HG02981 (cell line): ENCODE data around the gene PSMD6.

Source experiments
- ATAC-seq: cut with Tn5 transposase; IDR thresholded peaks from one replicate; pipeline ENCODE4 v1.9.1; 2021; ENCODE audit warnings: mild to moderate bottlenecking, moderate library complexity; ENCODE audit not compliant: unreplicated experiment

The PSMD6 gene

DNA sequence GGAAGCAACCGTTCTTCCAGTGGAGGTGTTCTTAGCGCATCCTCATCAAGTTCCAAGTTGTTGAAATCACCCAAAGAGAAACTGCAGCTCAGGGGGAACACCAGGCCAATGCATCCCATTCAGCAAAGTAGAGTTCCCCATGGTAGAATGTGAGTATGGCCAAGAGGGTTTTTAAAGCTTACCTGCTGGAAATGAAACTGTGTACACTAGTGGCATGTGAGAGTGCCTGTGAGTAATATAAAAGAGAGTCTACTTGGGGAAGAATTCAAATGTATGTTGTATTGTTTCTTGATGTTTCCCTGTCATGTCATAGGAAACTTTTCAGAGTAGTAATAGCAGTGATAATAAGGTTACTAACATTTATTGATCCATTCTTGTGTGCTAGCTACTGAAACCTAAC lies 43.3 kb downstream of the PSMD6 start:
- ATAC-seq: no peak

DNA sequence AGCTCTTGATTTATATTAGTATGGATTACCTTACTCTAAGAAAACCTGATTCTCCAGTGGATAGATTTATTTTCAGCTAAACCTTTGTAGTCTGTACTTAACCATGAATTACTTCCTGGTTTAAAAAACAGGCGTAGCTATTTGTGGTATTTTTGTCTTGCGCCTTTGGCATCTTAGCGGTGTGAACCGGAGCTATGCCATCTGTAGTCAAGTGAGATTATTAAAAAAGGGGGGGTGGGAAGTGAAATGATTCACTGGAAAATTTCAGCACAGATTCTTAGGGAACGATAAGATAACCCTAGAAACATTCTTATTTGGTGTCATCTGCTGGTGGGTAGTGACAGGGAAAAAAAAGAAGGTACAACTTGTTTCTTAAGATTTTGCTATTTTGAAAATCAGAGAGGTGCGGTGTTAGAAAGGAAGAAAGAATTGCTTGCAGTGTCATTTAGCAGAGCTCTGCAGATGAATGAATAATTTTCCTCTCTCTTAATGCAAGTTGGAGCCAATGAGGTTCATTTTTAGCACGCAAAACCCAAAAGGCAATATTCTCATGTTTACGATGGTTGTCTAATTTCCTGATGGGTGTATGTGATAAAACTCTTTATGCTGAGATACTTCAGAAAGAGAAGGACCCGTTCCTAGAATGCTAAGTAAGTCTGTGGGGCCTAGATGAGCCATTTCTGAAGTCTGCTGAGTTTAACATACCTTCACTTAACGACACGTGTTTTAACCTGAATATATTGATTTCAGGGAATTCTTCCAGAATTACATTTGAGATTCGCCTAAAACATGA lies 44.0 kb downstream of the PSMD6 start:
- no peak for ATAC-seq

DNA sequence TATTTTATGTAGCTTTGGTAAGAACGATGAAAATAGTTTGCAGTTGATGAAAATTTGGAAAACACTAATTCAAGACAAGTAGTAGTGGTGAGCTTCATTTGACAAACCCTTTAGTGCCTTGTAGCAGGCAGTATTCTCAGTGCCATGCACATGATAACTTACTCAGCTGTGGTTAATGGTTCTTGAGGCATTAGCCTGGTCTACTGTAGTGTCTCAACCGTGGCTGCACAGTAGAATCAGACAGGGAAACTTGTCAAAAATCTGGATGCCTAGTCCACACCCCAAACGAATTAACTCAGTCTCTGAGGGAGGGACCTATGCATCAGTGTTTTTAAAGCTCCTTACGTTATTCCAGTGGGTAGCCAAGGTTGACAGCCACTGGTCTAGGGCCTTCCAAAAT lies 45.4 kb downstream of the PSMD6 start:
- ATAC-seq: no peak

DNA sequence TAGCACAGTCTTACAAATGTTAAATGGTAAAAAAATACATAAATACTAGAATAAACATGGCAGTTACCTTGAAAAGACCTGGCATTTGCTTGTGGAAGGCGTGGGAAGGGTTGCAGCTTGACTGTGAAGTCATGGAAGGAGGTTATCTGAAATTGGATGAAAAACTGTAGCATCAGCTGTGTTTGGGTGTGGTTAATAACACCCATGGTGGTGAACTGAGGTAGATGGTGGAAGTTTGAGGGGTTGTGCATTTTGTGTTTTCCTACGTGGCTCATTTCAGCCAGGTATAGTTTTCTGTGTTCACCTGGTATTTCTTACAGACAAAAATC lies 46.5 kb downstream of the PSMD6 start:
- ATAC-seq: no peak

DNA sequence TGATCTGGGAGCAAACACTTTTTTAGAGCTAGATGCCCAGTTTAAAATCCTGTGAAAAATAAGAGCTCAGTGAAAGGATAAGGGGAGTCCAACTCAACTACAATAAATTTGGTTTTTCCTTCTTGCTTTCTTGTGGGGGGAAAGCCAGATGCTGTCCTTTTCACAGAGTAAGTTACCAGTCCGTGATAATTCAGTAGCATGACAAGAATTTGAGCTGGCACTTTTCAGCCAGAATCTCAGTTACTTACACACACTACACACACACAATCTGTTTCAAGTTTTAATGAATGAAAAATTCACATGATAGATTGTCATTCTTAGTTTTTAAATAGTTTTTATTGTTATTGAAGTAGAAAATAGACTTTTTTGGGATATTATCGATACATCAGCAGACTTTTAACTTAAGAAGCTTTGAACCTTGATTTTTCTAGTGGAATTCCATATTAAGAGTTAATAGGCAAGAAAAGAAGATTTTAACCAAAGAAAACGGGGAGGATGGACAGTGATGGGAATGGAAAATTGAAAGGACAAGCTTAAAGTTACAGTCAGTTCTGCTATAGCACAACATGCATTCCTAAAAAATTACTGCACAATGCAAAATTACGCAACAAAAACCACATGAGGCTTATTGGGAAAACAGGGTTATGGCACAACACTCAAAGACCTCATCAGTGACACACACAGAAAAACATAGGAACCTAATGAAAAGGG lies 47.0 kb downstream of the PSMD6 start:
- no peak for ATAC-seq

DNA sequence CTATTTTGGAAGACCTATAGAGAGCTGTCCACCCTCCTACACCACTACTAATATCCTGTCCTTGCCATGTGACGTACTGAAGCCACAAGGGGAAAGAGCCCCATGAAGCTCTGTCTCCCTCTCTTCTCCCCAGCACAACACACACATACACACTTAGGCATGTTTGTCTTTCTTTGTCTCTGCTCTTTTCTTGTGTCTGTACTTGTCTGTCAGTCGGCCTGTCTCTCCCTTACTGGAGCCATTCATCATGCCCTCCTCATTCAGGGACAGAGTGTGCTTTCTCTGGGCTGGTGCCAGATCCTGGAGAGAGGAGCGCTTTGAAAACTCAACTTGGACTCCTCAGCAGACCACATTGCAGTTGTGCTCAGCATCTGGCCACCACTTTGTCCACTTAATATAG lies 47.6 kb downstream of the PSMD6 start:
- ATAC-seq: no peak

DNA sequence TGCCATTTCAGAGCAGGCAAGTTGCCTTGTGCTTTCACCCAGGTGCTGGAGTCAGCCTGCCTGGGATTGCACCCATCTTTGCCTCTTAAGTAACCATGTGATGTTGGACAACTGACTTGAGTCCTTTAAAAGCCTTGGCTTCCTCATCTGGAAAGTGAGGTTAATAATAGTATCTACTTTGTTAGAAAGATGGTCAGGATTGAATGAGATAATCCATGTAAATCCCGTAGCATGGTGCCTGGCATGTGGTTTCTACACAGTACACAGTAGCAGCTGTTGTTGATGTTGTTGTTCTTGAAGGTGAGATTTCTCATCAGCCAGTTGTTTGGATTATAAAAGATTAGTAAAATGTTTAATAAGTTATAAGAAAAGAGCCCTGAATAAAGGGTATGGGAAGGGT lies 48.8 kb downstream of the PSMD6 start:
- ATAC-seq: no peak

DNA sequence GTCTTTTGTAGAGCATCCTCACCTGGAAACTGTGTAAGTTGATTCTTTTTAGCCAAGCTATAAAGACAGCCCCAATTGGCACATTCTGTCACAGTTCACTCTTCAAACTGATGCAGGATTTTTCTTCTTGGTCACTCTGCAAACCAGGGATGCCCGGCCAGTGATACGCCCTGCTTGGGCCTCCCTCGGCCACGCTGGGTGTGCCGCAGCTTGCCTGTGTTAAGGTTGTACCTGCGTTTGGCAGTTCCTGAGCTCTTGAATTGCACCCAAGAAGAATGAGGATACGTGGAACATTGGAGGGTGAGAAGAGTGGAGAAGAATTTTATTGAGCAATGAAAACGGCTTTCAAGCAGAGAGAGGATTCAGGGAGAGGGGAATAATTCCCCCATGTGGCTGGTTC lies 49.9 kb downstream of the PSMD6 start:
- ATAC-seq: no peak

DNA sequence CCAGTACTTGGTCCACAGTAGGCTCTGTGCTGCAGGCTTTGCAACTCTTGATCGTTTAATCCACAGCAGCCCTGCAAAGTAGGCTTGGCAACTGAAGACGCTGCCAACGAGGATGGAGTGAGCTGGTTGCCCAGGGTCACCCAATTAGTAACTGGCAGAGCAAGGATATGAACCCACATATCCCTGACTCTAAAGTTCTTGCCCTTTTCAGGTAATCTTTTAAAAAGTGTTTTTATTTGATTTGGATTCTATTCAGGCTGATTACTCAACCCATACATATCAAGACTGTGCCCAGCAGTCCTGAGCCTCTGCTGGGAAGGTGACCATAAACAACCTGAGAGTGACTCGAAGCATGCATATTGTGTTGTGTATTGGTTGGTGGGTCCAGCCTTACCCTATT lies 50.3 kb downstream of the PSMD6 start:
- no peak for ATAC-seq

DNA sequence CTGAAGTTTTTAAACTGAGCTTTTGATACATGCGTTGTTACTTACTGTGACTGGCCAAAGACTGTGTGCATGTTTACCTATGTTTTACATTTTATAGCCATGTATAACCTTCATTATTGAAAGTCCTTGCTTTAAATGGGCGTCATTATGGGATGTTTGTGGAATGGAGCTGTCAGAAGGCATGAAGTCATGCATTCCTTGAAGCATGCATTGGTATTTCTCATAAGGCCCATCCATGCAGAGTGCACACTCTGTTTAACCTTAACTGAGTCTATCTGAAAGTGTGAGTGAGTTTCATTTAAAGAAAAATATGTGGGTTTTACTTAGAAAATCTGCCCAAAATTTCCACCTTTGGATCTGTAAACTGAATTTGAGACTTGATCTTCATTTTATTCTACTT lies 51.1 kb downstream of the PSMD6 start:
- no peak for ATAC-seq

DNA sequence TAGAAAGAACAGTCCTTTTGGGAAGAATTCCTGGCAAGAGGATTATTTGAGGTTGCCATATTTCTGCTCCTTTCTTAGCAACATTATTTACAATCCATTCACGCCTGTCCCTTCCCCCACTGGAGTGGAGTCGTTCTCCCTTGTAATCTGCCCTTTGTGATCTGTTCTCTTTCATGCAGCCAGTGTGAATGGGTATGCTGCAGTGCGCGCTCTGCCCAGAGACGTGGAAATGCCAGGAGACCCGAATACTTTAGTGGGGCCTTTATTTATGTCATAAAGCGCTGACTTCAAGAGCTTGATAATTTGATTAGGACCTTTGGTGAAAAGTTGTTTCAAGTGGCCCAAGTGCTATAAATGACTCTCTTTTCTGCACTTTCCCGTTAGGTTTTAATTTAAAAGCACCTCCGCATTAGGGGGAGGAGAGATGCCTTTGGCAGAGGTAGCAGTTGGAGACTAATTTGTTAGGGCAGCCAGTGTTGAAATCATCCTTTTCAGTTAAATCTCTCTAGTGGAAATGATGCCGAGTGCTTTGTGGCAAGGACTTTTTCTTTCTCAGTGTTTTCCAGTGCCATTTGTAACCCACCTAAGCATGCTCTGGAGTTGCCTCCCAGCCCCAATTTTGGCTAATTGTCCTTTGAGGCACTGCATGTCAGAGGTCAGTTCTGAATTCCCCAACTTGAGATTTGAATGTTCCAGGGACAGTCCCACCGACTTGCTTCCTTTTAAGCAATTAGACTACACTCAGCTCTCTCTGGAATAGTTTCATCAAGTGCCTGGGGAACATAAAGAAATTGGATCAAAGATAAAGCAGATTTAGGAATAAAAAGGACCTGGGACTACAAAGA lies 52.4 kb downstream of the PSMD6 start:
- no peak for ATAC-seq

DNA sequence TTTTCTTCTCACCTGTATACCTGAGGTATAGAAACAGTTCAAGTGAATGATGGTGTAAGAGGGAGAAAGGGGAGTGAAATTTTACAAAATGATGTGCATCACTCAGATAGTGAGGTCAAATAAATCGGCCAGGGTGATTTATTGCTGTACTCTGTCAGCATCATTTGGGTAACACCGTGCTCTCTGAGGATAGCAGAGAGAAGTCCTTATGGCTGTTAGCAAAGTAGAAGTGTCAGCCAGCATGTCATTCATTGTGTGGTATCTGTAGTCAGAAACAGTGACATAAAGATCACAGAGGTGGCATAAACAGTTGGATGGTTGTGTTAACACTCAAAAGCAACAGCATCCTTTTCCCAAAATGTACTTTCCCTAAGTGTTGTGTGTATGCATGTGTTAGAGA lies 53.4 kb downstream of the PSMD6 start:
- ATAC-seq: no peak

DNA sequence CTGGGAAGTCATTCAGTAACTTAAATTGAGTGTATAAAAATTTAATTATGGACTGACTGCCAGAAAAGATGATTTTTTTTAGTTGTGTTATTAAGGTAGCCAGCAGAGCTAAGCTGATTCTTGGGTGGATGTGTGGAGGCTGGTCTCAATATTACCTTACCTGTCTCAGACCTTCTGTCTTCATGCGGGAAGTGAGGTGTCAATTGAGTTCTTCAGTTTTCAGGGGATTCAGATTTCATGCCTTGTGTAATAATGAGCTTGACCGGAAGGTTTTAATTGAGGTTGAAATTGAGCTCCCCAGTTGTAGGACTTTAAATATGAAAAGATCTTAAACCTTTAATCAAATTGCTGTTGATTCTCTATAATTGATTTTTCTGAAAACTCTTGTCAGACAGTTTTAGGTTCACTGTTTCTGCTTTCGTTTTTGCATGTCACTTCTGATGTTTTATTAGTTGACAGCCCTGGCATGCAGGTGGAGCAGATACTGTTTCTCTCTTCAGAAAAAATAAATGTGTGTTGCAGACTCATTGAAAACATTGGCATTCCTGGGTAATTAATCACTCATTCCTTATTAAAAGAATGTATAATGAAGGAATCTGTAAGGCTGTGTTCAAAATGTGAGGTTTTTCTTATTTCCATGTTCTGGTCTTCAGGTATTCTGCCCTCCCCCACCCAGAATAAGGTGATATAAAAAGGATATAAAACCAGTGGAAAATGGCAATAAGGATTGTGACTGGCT lies 54.5 kb downstream of the PSMD6 start:
- peak; percentile 29 for ATAC-seq

DNA sequence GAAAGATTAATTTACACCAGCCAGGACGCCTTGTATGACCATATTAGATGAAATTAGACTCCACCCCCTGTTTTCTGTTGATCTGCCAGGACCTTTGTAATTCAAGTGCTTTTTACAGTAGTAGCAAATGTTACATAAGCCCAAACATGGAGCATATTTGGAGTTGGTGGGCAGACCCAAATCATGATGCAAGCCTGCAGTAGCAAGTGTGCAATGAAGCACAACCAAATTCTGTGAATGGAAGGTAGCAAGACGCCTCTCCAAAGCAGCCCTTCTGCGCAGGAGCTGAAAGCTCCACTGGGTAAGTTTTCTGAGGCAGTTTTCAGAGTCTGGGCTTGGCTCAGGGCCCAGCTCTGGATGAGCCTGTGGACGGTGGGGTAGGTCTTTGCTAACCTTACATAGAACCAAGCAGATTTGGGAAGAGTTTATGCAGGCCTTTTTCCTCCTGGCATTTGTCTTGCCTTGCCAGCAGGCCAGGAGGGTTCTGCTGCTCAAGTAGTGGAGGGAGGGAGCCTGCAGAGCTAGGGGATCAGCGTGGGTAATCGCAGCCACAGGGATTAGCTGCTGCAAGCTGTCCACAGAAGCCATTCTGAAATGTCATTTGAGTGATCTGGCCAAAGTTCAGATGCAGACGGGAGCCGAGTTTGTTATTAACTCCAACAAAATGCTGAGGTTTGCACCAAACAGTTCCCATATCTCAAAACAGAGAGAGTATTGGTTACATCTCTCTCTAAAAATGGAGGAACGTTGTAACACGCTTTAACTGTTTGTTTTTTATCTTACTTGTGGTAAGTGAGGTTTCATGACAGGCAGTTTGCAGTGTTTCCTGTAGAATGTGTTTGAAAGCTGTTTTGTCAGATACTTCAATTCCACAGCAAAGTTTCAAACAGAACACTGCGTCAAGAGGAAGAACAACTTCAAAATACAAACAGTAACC lies 55.4 kb downstream of the PSMD6 start:
- ATAC-seq: peak; percentile 62

DNA sequence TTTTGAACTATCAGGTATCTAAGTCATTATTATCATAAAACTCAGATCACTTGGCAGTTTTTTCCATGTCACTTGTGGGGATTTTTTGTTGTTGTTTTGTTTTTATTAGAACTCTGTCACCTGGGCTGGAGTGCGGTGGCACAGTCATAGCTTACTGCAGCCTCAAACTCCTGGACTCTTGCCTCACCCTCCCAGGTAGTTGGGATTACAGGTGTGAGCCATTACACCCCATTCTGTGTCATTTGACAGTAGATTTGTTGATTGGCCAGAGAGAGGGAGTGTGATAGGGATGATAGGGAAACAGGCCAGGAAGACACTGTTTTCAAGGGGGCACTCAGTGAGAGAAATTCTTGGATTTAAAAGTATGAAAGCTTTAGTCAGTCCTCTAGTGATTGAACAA lies 56.4 kb downstream of the PSMD6 start:
- no peak for ATAC-seq

DNA sequence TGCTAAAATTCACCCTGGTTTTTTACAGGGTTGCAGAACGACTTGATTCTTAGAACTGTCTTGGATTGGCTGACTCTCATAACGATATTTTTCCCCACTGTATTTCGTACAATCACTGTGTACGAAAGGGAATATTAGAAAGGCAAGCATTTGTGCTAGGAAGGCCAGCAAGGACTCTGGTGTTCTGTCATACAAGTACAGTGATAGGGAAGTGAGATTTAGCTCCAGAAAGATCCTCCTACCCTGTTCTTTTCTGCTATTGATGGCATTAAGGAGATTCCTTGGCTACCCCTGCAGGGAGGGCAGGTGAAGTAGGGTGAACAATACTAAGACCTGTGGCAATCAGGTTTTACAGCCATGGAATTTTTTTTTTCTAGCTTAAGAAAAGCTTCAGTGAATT lies 57.3 kb downstream of the PSMD6 start:
- no peak for ATAC-seq

DNA sequence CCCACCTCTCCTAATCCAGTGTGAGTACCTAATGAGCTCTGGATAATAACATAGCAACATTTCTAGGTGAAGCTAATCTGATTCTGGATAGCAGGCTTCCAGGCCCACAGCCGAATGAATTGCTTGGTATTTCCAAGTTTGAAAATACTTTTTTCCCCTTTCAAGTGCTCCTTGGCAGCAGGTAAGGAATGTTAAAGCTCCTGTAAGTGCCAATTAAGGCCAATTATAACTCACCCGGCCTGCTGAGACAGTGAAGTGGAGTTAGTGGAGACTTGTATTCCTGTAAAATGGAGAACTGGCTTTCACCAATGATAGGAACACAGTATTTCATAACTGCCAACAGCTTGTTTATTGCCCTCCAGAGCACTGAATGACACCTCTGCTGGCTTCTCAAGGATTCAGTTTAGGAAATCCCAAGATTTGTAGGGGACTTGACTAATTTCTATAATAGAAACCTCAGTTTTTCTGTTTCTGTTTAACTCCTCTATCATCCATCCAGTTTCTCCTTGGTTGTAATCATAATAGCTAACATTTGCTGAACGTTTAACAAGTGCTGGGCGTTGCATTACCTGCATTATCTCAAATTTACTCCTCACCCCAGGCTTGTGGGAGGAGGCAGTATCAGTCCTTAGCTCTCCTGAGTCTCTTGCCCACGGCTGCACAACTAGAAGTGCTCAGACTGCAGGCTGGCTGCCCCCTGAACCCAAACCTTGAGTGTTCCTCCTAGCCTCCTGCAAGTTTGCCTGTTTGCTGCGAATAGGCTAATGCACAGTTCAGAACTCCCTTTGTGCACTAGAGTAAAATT lies 58.4 kb downstream of the PSMD6 start:
- no peak for ATAC-seq

DNA sequence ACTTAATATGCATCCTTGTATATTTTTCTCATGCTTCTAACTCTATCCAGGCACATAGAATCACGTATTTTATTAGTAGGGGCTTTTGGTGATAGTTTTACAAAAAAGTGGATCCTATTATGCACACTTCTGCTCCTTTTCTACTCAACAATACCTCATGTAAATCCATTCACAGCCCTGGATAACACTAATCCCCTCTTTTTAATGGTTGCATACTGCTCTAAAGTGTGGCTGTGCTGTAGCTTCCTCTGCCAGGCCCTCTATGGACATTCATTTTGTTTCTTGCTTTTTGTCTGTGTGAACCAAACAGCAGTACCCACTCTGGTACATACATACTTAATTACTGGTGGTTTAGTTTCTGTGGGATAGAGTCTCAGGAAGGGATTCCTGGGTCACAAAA lies 59.8 kb downstream of the PSMD6 start:
- ATAC-seq: no peak

DNA sequence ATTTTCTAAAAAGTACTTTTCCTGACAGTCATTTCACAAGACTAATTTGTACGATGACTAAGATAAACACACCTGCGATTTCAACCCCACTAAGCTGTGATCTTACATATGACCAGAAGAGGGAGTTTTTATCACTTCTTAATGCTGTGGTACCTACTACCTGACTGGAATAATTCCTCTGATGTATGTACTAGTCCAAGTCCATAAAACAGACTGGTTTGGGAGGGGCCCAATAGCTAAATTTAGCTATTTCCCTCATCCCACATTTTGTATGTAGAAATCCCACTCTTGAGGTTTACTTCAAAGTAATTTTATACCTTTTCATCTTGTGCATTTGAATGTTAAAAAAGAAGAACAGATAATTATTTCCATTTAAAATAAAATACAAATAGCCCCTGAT lies 61.4 kb downstream of the PSMD6 start:
- ATAC-seq: peak; percentile 79
